Central memory CD8-positive, alpha-beta T cell (primary cell): ENCODE measurements around the gene PSMC6.
A peak's percentile ranks its signal among the peaks of the same experiment; 100 is the strongest.
"Not testable (repeated sequence)": the region's sequence is repeated elsewhere in the genome, so short reads cannot be mapped to it uniquely, and the experiment has no call there.

Source experiments
- ATAC-seq: fragments of 150-1000 bp; cut with Tn5 transposase; replicated peaks from 2 replicates; pipeline ENCODE4 v1.10.0; 2022; ENCODE audit warnings: mild to moderate bottlenecking, moderate FRiP score, moderate number of reproducible peaks; ENCODE audit not compliant: poor library complexity, severe bottlenecking; ENCODE audit errors: extremely low read depth
- DNase-seq, 2 donors: peaks; one replicate each; pipeline ENCODE4 v3.0.0; 2021; ENCODE audit warnings: low spot score in 2 of 2
- H3K27ac Mint-ChIP-seq: one replicate; pipeline ENCODE4 v1.8.0; 2022; ENCODE audit warnings: low read depth, mild to moderate bottlenecking, moderate library complexity, mixed read lengths
- H3K27me3 Mint-ChIP-seq: one replicate; pipeline ENCODE4 v1.8.0; 2022; ENCODE audit warnings: mixed read lengths
- H3K36me3 Mint-ChIP-seq: one replicate; pipeline ENCODE4 v1.8.0; 2022; ENCODE audit warnings: mild to moderate bottlenecking, moderate library complexity, mixed read lengths; ENCODE audit not compliant: insufficient read depth
- H3K4me1 Mint-ChIP-seq: one replicate; pipeline ENCODE4 v1.8.0; 2022; ENCODE audit warnings: mixed read lengths
- H3K4me3 Mint-ChIP-seq: one replicate; pipeline ENCODE4 v1.8.0; 2022; ENCODE audit warnings: mild to moderate bottlenecking, moderate library complexity, mixed read lengths
- H3K9me3 Mint-ChIP-seq: one replicate; pipeline ENCODE4 v1.8.0; 2022; ENCODE audit warnings: mixed read lengths

Gene PSMC6

DNA sequence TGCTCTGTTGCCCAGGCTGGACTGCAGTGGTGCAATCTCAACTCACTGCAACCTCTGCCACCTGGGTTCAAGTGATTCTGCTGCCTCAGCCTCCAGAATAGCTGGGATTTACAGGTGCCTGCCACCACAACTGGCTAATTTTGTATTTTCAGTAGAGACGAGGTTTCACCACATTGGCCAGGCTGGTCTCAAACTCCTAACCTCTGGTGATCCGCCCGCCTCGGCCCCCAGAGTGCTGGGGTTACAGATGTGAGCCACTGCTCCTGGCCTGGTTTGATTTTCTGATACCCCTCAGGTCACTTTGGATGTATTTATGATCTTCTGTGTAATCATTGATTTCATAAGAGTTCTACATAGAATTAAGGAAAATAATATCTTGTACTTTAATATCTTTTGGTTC is 55.9 kb downstream of the PSMC6 start:
- peak overlapping the region; percentile 87 for H3K27ac Mint-ChIP-seq

DNA sequence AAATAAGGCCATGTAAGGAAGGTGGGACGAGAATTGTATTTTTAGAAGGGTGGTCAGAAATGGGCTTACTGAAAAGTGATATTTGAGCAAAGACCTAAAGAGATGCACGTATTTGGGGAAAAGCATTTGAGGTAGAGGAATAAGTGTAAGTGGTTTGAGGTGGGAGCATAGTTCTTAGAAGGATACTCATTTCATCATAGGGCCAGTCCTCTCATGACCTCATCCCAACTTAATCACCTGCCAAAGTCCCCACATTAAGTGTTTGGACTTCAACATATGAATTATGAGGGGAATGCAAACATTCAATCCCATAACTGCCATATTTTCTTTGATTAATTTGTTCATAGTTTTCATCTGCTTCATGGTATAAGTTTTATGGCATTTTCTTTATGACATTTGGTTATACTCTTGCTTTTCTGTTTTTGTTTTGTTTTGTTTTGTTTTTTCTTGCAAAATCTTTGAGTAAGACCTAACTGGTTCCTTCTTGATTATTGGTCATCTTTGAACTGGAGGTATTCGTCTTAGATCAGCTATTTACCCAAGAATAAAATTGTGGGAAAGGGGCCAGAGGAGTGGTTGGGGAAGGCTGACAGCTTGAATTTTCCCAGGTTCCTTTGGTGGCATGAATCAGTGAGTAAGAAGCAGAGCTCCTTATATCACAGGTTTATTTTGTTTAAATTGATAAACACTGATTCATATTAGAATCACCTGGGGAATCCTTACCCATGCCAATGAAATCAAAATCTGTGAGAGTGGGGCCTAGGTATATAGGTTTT is 60.2 kb downstream of the PSMC6 start:
- H3K4me3 Mint-ChIP-seq, result no peak overlapping the region
- no peaks in the 10 kb centered on the region for H3K9me3 Mint-ChIP-seq
- H3K36me3 Mint-ChIP-seq, result peaks cover 46% of the 10 kb centered on the region
- no peak overlapping the region for H3K27ac Mint-ChIP-seq
- ATAC-seq (no peak), DNase-seq (no peak)
- H3K27me3 Mint-ChIP-seq, result no peaks in the 10 kb centered on the region
- H3K4me1 Mint-ChIP-seq, result peaks cover 19% of the 10 kb centered on the region

More for the DNA sequence above, 55.9 kb downstream of the PSMC6 start:
- not testable (repeated sequence) for H3K27me3 Mint-ChIP-seq, ATAC-seq, DNase-seq, H3K4me1 Mint-ChIP-seq, H3K9me3 Mint-ChIP-seq
- Mint-ChIP-seq H3K4me3 (peak overlapping the region; percentile 51), H3K36me3 (peaks cover 42% of the 10 kb centered on the region)

- H3K27me3 Mint-ChIP-seq, result no peaks in the 10 kb centered on the region
- H3K4me3 Mint-ChIP-seq, result no peak overlapping the region
- H3K27ac Mint-ChIP-seq, result no peak overlapping the region
- ATAC-seq (no peak), DNase-seq (no peak)
- peaks cover 14% of the 10 kb centered on the region for H3K4me1 Mint-ChIP-seq
- no peaks in the 10 kb centered on the region for H3K9me3 Mint-ChIP-seq
- peaks cover 45% of the 10 kb centered on the region for H3K36me3 Mint-ChIP-seq
These were observed 62.9 kb downstream of the PSMC6 start for GRCh38 chr14:52769887-52770286.

- no peak overlapping the region for H3K27ac Mint-ChIP-seq
- no peak overlapping the region for H3K4me3 Mint-ChIP-seq
- H3K9me3 Mint-ChIP-seq, result no peaks in the 10 kb centered on the region
- H3K4me1 Mint-ChIP-seq, result peaks cover 5% of the 10 kb centered on the region
- H3K27me3 Mint-ChIP-seq, result no peaks in the 10 kb centered on the region
- ATAC-seq (no peak), DNase-seq (no peak)
- H3K36me3 Mint-ChIP-seq, result peaks cover 36% of the 10 kb centered on the region
These were observed 69.8 kb downstream of the PSMC6 start for GRCh38 chr14:52776816-52777215.
